Mesothelial cell of epicardium (in vitro differentiated cells): Measurements from ENCODE around the gene TAPBPL. TPM values are rescaled to one million over a fixed set of nuclear protein-coding genes. Genes with fewer than 3 reads are reported as not detected.

ENCODE experiments used
- DNase-seq, 2 experiments: peaks; one replicate each; pipeline ENCODE4 v3.0.0; 2021; ENCODE audit warnings: low spot score in 2 of 2; ENCODE audit not compliant: unreplicated experiment in 2 of 2
- H3K27ac Mint-ChIP-seq: 2 replicates; pipeline ENCODE4 v1.8.0; 2021; ENCODE audit warnings: mixed read lengths
- H3K27me3 Mint-ChIP-seq: 2 replicates; pipeline ENCODE4 v1.8.0; 2021; ENCODE audit warnings: low read depth, mixed read lengths
- H3K36me3 Mint-ChIP-seq: 2 replicates; pipeline ENCODE4 v1.8.0; 2021; ENCODE audit warnings: mixed read lengths
- H3K4me1 Mint-ChIP-seq: 2 replicates; pipeline ENCODE4 v1.8.0; 2021; ENCODE audit warnings: mixed read lengths
- H3K4me3 Mint-ChIP-seq: 2 replicates; pipeline ENCODE4 v1.8.0; 2021; ENCODE audit warnings: mild to moderate bottlenecking, moderate library complexity, mixed read lengths
- H3K9me3 Mint-ChIP-seq: 2 replicates; pipeline ENCODE4 v1.8.0; 2021; ENCODE audit warnings: mixed read lengths
- CTCF ChIP-seq: fragments of 200-600 bp; sonication (generic); IDR thresholded peaks from one replicate; pipeline ENCODE4 v1.5.0; 2021; ENCODE audit warnings: antibody characterized with exemption; ENCODE audit not compliant: unreplicated experiment
- total RNA-seq: library from RNA; stranded (reverse); gene quantifications from 3 replicates; pipeline ENCODE4 v1.2.1, GENCODE V29; 2021

The TAPBPL gene
- total RNA-seq, 1 donor from 2014 or later, result 2.6 TPM

GRCh38 chr12:6440391-6440790 is 11.5 kb upstream of the TAPBPL start:
- Mint-ChIP-seq H3K9me3 (no peaks in the 10 kb centered on the region), H3K4me3 (no peak overlapping the region), H3K27ac (no peak overlapping the region), H3K4me1 (no peaks in the 10 kb centered on the region), H3K27me3 (no peaks in the 10 kb centered on the region), H3K36me3 (no peaks in the 10 kb centered on the region)
- no peak for DNase-seq
- TF ChIP-seq CTCF, result no peak

GRCh38 chr12:6442836-6443235 is 9.0 kb upstream of the TAPBPL start:
- Mint-ChIP-seq H3K36me3 (no peaks in the 10 kb centered on the region), H3K9me3 (no peaks in the 10 kb centered on the region), H3K4me1 (no peaks in the 10 kb centered on the region), H3K27me3 (no peaks in the 10 kb centered on the region), H3K27ac (no peak overlapping the region), H3K4me3 (no peak overlapping the region)
- DNase-seq, result no peak
- TF ChIP-seq CTCF, result no peak

- no peak overlapping the region for H3K4me3 Mint-ChIP-seq
Measured at GRCh38 chr12:6443361-6443983, 8.4 kb upstream of the TAPBPL start.

GRCh38 chr12:6444031-6444430 is 7.8 kb upstream of the TAPBPL start:
- DNase-seq, result no peak
- Mint-ChIP-seq H3K4me1 (no peaks in the 10 kb centered on the region), H3K36me3 (peaks cover 3% of the 10 kb centered on the region), H3K27ac (no peak overlapping the region), H3K4me3 (no peak overlapping the region), H3K9me3 (no peaks in the 10 kb centered on the region), H3K27me3 (no peaks in the 10 kb centered on the region)
- TF ChIP-seq CTCF, result no peak

More at GRCh38 chr12:6443361-6443983, 8.4 kb upstream of the TAPBPL start:
- H3K4me1 Mint-ChIP-seq, result no peaks in the 10 kb centered on the region
- H3K36me3 Mint-ChIP-seq, result peaks cover 3% of the 10 kb centered on the region
- H3K9me3 Mint-ChIP-seq, result no peaks in the 10 kb centered on the region
- no peak for DNase-seq
- TF ChIP-seq CTCF, result no peak
- no peaks in the 10 kb centered on the region for H3K27me3 Mint-ChIP-seq
- H3K27ac Mint-ChIP-seq, result no peak overlapping the region

- no peak for DNase-seq
- no peaks in the 10 kb centered on the region for H3K9me3 Mint-ChIP-seq
- no peaks in the 10 kb centered on the region for H3K27me3 Mint-ChIP-seq
- no peak for TF ChIP-seq CTCF
- H3K4me1 Mint-ChIP-seq, result peaks cover under 1% of the 10 kb centered on the region
- no peak within 1 kb of the TSS for H3K4me3 Mint-ChIP-seq
- H3K36me3 Mint-ChIP-seq, result peaks cover 3% of the 10 kb centered on the region
- H3K27ac Mint-ChIP-seq, result no peak within 1 kb of the TSS
Measured at GRCh38 chr12:6444704-6445688, 6.8 kb upstream of the TAPBPL start, which contains the start of gene CD27. Gene CD27, plus strand, starts transcription at chr12:6444955. Its CDS starts 141 bp downstream, at chr12:6445096.
